Frontal cortex (tissue), 4 donors: ENCODE data around the gene ANXA2. TPM values are rescaled to one million over a fixed set of nuclear protein-coding genes. Genes with fewer than 3 reads are reported as not detected.
"Not testable (repeated sequence)": the region's sequence is repeated elsewhere in the genome, so short reads cannot be mapped to it uniquely, and the experiment has no call there.

Source experiments
- DNase-seq, 2 donors: peaks; one replicate each; pipeline ENCODE4 v3.0.0; 2012; ENCODE audit warnings: low spot score in 2 of 2
- FAIRE-seq: peaks from 2 replicates; lab custom pipeline; 2012; peaks lifted over from hg19 to GRCh38; lab: Jason Lieb, UNC
- total RNA-seq: library from RNA; depleted of rRNA; stranded (reverse); fragments of >200 nt; gene quantifications from one replicate; pipeline ENCODE4 v1.2.3, GENCODE V29; 2014
- donor health status: control.
- donor health status: control.
- donor health status: control.

Gene ANXA2
- total RNA-seq, 1 donor from 2014 or later, result 34.6 TPM

DNA sequence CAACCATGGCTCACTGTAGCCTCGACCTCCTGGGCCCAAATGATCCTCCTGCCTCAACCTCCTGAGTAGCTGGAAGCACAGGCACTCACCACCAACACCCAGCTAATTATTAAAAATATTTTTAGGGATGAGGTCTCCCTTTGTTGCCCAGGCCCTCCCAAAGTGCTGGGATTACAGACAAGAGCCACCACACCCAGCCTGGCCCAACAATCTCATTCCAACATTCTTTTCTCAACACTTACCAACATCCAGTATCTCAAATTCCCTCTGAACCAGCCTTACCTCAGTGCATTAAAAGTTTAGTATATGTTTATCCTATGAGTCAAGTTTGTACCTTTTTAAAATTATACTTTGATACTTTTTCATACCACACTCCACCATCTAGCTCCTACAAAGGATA is 25.0 kb downstream of the ANXA2 start:
- FAIRE-seq, result no peak
- no peak for DNase-seq

DNA sequence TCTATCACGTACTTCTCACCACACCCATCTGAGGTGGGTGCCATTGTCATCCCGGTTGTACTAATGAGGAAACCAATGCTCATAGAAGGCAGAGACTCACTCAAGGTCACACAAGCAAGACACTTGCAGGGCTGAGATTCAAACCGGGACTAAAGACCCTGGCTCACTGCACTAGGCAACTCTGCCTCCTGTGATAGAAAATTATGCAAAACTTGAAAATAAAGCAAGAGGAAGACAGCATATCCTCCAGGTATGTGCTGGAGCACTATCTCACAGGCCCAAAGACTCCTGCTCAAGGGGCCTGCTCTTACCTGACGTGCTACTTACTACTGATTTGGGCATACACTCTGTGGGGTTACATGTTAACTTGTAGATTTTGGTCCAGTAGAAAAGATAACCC is 25.6 kb downstream of the ANXA2 start:
- FAIRE-seq (no peak), DNase-seq (no peak)

DNA sequence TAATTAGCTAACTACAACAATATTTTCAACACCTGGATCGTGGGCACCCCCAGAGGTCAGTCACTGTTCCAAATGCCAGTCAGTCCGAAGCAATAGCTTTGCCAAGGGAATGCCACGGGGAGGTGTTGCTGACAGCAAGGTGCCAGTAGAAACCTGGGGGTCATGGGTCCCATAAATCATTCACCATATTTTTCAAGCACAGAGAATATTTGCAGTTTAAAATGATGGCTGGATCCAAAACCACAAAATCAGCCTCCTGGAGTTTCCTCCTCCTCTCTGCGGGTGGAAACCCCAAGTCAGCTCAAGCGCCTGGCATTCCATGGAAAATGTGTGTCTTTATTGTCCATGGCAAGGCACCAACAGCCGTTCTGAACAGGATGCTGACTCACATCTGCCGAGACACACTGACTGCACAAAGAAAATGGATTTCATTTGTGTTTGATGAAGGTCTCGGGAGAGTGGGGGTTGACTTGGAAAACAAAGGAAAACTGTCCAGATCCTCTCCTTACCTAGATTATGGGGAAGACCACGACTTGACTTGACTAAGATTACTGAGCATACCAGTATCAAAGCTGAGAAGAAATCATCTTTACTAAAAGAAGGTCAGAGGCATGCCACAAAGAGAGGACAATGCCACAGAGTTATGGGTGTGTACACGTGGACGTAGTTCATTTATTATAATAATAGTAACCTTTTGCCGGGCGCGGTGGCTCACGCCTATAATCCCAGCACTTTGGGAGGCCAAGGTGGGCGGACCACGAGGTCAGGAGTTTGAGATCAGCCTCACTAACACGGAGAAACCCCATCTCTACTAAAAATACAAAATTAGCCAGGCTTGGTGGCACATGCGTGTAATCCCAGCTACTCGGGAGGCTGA is 26.4 kb downstream of the ANXA2 start:
- no peak for FAIRE-seq

DNA sequence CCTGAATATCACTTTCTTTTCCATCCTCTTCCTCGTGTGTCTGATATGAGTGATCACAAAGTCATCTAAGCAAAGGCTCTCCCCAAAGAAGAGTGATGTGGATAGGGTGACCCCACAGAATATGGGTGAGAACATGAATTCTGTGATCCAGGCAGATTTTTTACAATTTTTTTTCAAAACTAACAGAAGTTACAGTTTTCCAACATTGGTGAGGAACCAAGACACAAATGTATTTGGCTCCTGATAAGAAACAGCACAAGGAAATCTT is 27.0 kb downstream of the ANXA2 start:
- FAIRE-seq (no peak), DNase-seq (no peak)

More for the DNA sequence above, 26.4 kb downstream of the ANXA2 start:
- DNase-seq, result peak in 1 of 2 donors; percentile 22

DNA sequence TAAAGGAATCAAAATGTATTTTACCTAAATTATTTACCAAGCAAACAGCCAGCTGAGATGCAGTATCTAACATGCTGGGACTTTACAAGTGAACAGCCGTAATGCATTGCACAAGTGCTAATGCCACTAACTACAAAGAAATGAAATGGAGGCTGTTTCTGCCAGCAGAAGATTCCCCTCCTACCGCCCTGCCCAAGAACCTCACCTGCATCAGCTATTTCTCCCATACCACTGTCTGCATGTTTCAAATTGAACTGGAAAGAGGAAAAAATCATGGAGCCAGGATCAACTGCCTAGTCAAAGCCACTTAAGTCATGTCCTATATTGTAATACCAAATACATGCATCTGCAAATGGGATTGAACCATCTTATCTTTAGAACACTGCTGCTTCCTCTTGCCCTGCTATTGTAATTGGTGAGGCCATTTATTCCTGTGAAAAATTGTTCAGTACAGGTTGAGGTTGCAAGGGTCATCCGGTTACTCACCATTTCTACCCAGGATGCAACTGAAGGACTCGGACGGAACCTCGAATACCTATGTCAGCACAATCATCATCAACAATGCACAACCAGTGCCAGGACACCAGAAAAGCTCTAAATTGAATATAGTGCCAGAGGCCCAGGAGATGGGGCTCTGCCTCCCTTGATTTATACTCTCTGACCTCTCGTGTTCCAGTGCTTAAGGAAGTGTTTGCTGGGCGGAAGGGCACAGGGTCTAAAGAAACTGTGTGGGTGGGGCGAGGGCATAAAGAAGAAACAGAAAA is 27.5 kb downstream of the ANXA2 start:
- DNase-seq, result no peak
- FAIRE-seq, result no peak

DNA sequence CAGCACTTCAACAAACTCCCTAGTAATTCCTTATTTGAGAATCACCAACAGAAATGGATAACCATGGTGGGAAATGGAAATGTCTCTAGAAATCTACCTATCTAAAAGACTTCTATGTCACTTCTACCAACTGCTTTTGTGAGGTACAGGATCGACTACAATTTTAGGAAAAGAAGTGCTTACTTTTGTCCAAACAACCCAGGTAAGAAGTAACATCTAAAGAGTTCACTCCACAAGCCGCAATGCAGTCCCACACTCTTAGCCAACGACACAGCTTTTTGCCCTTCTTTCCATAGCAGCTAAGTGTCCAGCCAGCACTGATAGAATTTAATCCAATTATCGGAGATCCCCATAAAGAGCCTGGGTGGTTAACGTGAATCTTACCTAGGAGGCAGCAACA is 28.1 kb downstream of the ANXA2 start:
- no peak for FAIRE-seq
- DNase-seq, result no peak

DNA sequence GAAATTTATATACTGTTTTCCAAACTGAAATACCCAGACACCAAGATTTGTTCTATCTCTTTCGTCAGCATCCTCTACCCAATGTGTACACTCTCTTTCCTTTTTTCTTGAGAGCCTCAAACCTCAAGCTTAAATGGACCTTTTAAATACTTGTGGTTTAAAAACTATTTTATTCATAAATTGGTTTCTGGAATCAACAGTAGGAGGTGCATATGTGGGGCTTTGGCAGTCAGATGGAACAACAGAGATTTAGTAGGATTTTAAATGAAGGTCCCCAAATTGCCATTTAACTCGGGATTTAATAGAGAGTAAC is 33.2 kb downstream of the ANXA2 start:
- FAIRE-seq, result no peak

DNA sequence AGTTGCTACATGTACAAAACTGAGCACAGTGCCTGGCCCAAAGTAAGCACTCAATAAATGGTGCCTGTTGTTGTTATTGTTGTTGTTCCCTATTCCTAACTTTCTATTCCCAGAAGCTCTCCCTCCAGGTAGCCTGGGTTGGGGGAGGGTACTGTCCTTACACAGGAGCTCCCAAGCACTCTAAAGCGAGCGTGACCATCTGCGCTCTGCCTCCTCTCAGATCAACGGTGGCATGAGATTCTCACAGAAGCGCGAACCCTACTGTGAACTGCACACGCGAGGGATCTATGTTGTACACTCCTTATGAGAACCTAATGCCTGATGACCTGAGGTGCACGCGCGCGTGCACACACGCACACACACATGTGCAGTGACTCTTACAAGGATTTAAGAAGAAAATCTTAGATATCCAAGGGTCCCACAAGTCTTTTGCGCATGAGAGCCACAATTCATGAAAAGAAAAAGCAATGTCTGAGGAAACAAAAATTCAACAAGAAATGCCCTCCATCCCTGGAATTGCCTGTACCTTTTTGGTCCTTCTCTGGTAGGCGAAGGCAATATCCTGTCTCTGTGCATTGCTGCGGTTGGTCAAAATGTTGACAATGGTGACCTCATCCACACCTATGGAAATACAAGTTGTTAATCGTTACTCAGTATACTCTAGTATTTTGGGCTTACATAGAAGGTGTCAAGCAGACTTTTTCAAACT is 33.7 kb downstream of the ANXA2 start:
- DNase-seq (no peak), FAIRE-seq (no peak)

More for the DNA sequence above, 33.2 kb downstream of the ANXA2 start:
- DNase-seq, result no peak

DNA sequence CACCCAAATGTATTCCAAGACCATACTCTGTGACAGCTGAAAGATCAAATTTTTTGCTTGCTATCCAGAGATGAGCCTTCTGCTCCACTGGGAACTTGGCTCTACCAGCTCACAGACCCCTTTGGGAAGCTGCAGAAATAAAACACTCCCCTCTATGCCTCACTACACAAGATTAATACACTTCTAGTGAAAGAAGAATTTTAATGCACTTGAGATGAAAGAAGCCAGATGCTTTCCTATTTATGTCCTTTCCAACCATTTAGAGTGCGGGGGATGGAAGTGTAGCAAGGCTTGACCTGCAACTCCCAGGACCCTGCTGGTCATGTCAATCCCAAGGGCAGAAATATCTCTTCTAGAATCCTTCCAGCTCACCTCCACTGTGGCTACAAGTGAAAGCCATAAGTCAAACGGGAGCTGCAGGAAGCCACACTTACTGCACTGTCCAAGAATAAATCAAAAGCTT is 34.7 kb downstream of the ANXA2 start:
- DNase-seq (no peak), FAIRE-seq (no peak)

DNA sequence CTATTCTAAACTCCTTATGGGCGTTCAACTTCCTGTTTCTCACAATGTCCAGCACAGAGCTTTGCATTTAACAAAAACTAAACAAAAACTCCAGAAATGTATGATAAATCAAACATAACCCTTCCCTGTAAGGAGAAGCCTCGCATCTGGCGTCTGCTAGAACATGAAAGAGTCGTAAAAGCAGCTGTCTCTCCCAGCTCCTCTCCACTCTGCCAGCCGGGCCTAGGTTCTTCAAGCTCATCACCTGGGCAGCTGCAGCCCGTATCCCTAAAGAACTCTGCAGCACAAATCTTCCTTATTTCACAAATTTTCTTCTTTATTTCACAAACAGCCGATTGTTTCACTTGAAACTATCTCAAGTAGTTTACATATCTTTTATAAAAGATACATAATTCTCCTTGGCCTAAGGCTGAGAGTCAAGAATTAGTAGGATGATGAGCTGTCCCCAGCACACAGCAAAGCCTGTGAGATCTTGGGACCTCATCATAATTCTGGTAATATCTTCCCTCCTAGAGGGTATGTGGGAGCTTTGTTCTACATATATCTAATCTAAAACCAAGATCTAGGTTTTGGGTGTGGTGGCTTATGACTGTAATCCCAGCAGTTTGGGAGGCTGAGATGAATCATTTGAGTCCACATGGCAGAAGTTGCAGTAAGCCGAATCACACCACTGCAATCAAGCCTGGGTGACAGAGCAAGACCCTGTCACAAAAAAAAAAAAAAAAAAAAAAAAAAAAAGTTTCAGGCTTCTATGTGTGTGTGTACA is 35.3 kb downstream of the ANXA2 start:
- no peak for FAIRE-seq

DNA sequence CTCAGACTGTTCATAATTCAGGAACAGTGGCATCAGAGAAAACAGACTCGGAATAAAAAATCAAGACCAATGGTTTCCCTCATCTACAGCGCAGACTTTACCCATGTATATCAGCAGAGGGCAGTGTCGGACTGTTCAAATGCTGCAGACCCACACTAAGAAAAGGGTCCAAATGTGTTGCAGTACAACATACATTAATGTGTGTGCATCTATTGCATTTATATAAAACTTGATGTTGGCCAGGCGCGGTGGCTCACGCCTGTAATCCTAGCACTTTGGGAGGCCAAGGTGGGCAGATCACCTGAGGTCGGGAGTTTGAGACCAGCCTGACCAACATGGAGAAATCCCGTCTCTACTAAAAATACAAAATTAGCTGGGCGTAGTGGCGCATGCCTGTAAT is 38.0 kb downstream of the ANXA2 start:
- peak; percentile 43 to 53 for DNase-seq
- FAIRE-seq, result not testable (repeated sequence)

More for the DNA sequence above, 35.3 kb downstream of the ANXA2 start:
- DNase-seq, result no peak

DNA sequence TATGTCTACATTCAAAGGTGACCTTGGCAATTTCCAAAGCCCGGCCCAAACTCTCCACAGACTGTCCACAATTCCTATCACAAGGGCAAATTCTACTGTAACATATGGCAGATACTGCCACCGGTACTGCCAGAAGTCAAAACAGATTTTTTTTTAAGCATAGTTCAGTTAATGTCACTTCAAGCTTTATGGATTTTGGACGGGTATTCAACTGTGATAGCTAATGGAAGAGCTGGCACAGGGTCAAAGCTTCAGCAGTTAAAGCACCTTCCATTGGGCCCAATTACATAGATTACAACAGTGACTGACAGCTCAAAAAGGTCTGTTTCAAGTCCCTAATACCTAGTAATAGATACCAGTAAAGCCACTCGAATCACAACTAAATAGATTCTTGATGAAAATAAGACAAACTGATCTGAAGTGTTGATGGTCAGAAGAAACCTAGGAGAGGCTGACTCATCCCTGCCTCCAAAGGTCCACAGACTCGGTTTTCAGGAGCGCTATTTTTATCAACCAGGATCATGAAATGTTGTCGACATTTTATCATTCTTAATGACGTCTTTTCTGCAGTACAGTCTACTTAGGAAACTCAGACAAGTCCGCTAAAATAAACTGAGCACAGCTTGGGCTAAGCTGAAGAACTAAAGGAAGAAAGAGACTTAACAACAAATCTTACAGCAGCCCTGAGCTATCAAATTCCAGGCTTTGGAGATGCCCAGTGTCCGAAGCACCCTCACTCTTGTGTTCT is 38.7 kb downstream of the ANXA2 start:
- no peak for FAIRE-seq
- DNase-seq, result no peak

DNA sequence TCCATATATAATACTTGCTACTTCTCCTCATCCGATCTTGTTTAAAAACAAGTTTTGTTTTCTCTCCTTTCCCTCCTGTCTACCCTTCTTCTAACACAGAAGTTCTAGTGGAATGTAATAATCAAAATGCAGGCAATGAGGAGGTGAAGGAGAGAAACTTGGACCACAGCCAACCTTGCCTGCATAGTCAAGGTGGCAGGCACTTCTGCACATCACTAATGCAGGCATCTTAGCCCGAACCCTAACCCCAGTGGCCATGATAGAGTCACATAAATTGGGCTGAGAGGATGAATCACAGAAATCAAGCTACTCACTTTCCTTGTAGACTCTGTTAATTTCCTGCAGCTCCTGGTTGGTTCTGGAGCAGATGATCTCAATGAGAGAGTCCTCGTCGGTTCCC is 41.0 kb downstream of the ANXA2 start:
- DNase-seq (no peak), FAIRE-seq (no peak)

DNA sequence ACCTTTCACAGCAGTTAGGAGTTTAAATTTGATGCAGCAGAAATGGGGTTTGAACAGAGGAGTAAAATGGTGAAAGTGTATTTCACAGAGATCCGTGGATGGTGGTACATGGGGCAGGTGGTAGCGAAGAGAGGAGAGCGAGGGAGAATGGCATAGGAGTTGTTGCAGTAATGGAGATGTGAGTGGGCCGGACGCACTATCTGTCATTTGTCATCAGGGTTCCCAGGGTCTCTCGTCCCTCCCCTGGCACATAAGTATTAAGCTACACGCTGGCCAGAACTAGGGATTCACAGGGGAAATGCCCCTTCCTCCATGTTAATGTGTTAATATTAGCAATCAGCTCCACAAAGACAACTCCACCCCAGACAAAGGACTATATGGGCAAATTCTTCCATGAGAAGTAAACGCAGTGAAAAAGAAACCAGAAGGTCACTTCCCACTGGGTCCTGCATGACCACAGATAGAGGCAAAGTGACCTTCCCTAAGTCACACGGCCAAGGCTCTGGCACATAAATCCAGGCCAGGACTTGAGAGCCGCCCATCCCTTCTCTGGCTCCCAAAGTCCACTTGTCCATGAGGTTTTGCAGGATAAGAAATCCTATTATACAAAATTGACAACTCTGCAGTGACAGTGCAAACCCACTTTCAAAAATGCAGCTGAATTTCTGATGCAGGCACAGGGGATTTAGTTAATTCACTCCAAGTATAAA is 42.5 kb downstream of the ANXA2 start:
- no peak for FAIRE-seq
- DNase-seq, result no peak

DNA sequence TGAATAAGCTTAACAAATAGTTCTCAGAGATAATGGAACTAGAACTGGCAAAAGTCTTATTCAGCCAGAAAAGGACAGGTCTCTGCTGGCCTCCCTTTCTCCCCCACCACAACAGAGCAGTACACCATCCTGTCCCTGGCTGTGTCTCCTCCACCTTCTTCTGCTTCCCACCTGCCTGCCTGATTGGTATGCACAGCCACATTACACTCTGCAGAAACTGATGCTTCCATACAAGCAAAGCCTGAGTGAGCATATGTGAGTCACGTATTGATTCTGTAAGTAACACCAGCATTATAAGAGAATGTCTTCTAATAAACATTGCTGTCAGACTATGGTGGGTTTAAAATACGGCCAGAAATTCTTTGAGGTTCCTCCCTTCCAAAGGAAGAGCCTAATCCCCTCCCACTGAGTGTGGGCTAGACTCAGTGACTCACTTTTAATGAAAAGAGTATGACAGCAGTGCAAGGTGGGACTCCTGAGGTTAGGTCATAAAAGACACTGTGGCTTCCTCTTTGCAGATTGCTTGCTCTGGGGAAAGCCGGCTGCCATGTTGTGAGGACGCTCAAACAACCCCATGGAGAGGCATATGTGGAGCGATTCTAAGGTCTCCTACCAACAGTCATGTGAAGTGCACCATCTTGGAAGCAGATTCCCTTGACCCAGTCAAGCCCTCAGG is 44.4 kb downstream of the ANXA2 start:
- DNase-seq, result no peak
- no peak for FAIRE-seq

DNA sequence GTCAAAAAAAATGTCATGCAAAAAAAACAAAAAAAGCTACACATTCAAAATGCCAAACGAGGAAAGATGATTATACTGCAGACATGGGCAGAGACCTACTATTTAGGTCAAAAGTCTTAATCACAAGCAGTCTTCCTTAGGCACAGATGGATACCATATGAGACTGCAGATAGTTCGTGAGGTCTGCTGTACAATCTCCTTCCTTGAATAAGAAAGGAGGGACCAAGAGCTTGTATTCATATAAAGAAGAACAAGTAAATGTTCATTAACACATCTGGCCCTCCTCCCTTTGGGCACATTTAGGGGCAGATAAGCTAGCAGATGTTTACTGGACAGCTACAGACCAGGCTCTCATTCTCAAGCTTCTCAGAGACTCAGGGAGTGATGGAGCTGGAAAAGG is 45.3 kb downstream of the ANXA2 start:
- no peak for FAIRE-seq
- DNase-seq, result no peak

DNA sequence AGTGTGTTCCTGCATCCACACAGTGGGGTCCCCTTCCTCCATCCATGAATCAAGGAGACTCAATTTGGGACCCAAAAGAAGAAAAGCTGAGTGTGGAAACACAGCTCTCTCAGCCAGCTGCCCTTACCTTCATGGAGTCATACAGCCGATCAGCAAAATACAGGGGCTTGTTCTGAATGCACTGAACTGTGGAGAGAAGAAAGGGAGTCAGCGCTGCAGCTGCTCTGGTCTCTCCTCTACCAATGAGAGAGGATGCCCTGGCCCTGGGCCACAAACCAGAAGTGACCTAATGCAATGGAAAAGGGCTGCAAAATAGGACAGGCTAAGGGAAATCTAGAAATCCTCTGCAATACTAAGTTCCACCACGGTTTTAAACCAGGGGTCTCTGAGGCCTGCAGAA is 46.7 kb downstream of the ANXA2 start:
- FAIRE-seq (no peak), DNase-seq (no peak)

DNA sequence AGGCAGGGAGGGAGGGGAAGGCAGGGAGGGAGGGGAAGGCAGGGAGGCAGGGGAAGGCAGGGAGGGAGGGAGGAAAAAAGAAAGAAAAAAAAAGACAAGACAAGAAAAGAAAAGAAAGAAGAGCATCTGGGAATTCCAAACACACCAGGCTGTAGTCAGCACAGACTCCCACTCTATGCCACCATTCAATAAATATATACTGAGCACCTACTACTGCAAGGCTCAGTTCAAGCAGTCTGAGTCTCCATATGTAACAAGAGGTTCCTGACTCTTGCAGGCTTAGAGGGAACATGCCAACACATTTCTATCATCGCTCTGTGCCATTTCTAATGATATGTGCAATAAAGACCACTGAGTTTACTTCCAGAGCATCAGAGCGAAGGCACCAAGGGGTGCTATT is 47.7 kb downstream of the ANXA2 start:
- no peak for FAIRE-seq
- no peak for DNase-seq
